HG03159 (cell line): Measurements from ENCODE around the gene SMAD2.
A peak's percentile ranks its signal among the peaks of the same experiment; 100 is the strongest.
"Not testable (repeated sequence)": the region's sequence is repeated elsewhere in the genome, so short reads cannot be mapped to it uniquely, and the experiment has no call there.

Experiments
- ATAC-seq: cut with Tn5 transposase; IDR thresholded peaks from one replicate; pipeline ENCODE4 v1.9.1; 2021; ENCODE audit warnings: mild to moderate bottlenecking, moderate library complexity; ENCODE audit not compliant: unreplicated experiment

The SMAD2 gene

GRCh38 chr18:47930199-47930930 lies at the start of gene SMAD2:
Gene SMAD2, minus strand, starts transcription at chr18:47930659. Its CDS starts 33,903 bp downstream, at chr18:47896756.
- ATAC-seq = peak; percentile 63

DNA sequence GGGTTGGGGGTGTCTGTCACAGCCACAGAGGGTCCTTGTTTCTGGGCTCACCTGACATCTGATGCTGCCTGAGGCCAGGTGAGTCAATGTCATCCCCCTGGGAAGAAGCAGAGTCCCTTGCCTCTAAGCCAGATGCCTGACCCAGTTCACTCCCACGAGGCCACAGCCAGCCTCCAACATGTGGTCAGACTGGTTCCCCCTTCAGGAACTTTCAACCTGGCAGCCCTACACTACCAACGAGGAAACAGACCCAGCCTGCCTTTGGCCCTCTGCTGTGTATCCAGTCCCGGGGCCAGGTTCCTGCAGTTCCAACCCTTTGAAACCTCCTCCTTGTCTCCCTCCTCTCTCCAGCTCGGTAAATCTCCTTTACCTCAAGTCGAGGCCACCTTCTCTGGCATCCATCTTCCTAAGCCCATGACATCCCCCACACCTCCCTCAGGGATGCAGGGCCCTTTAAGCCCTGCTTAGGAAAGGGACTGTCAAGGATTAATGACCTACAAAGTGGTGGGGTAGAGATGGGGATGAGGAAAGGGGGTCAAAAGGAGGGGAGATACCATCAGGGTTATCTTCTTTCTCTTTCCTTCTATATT lies 49.2 kb upstream of the SMAD2 start:
- ATAC-seq = no peak

- no peak for ATAC-seq
These were observed 48.1 kb upstream of the SMAD2 start for GRCh38 chr18:47978603-47979002.

- no peak for ATAC-seq
These were observed 47.7 kb upstream of the SMAD2 start for GRCh38 chr18:47978141-47978540.

DNA sequence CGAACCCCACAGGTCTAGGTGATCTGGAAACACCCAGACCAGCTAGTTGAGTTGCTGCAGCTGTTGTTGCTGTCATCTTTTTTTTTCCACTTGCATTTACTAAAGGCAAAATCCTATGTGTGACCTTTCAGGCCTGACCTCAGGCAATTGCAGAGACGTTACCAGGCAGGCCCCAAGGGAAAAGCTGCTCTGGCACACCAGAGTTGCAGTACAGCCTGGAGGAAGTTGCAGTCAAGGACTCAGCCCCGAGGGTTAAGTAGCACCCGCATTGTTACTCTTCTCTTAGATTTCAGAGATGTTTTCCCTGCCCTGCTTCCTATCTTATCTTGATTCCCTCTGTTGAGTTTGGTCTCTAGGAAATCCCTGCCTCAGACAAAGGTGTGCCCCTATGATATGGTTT lies 45.2 kb upstream of the SMAD2 start:
- ATAC-seq = no peak

DNA sequence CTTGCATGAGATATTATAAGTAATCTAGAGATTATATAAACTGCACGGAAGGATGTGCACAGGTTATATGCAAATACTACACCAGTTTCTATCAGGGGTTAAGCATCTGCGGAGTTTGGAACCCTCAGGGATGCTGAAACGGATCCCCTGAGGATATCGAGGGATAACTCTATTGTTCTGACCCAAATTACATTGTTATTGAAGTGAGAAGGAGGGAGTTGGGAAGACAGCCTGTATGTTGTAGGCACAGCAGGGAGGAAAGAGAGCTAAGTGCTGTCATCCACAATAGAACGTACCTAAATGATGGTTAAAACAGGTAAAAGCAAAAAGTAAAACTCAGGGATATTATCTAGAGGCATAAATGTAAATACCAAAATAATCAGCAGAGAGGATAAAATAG lies 44.6 kb upstream of the SMAD2 start:
- ATAC-seq = no peak

DNA sequence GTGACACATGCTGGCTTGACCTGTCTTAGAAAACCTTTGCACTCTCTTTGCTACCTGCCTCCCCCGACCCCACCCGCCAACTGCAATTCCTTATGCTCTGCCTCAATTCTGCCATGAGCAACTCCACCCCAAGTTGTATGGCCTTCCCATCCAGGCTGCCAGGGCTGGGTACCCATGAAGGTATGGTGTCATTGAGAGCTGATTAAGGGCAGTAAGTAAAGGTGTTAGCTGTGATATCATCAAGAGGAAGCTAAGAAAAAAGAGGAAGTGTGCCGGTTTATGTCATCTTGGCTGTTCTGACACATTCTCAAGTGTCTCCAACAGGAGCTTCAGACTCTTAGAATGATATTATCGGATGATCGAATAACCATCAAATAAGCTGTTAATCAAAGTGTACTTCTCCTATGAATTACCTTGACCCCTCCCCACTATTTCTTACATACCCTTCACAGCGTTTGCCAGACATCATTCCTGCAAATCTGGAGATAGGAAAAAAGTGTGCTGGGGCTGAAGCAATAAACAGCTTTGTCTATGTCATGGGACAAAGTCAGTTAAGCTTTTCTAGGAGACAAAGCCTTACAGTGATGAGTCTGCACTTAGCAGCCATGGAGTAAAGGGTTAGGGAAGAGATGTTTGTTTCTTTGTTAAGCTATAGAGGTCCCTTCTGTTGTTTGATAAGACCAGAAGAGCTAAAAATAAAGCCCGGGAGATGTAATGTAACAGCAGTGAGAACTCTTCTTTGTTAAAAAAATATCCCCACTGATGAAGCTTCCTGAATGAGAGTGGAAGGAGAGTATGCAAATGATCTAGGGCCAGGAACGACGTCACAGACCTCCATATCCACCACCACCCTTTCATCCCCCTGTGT lies 40.4 kb upstream of the SMAD2 start:
- ATAC-seq = peak; percentile 79

DNA sequence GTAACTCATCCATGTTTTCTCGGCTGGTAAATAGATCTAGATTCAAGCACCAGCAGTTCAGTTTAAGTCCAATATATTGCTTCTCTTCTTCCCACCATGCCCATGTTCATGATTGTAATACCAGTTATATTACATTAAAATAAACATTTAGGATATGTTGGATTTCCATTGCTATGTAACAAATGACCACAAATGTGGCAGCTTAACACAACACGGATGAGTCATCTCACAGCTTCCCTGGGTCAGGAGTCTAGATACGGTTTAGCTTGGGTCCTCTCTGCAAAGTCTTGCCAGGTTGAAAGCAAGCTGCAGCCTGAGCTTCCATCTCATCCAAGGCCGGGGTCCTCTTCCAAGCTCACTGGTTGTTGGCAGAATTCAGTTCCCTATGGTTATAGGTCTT lies 39.4 kb upstream of the SMAD2 start:
- no peak for ATAC-seq

DNA sequence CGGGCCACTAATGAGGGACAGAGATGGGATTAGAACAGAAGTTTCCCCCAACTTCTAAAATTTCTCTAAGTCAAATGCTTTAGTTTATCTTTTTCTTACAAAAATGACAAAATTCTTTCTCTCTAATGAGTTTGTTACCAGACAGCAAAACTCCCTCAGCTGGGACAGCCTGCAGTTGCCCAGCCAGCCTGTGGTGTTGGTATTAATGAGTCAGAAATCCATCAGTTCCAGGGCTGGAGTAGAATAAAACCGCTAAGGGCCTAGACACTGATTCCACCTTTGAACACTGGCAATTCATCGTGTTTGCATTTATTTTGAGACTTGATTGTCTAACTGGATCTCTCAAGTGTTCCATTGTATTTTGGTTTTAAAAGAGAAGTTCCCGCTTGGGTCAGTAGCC lies 38.3 kb upstream of the SMAD2 start:
- ATAC-seq = no peak

GRCh38 chr18:47968006-47968676 lies 37.7 kb upstream of the SMAD2 start:
- ATAC-seq = no peak

GRCh38 chr18:47964053-47964452 lies 33.6 kb upstream of the SMAD2 start:
- ATAC-seq = no peak

DNA sequence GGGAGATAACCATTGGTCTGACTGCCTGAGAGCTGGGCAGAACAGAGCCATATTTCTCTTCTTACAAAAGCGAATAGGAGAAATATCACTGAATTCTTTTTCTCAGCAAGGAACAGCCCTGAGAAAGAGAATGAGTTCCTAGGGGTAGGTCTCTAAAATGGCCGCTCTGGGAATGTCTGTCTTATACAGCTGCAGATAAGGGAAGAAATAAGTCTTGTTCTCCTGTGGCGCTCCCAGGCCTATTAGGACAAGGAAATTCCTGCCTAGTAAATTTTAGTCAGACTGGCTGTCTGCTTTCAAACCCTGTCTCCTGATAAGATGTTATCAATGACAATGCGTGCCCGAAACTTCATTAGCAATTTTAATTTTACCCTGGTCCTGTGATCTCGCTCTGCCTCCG lies 30.5 kb upstream of the SMAD2 start:
- not testable (repeated sequence) for ATAC-seq

DNA sequence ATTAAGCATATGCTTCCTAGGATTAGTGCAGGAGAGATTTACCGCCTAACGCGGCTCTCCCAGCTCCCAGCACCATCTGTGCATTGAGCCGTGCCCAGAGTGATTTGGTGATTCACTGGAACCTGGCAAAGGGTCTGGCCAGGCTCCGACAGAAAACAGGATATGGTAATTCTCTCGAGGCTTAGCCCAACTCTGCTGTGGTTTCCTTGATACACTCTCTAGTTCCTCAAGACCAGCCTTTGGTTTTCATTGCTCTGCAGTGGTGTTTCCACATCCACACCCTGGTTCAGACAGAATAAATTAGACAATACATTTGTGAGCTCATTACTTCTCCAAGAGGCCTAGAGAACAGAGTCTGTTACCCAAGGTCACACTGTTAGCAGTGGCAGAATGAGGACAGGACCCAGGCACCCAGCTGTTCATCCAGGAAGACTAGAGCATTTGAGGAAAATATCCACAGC lies 23.0 kb upstream of the SMAD2 start:
- peak; percentile 80 for ATAC-seq

GRCh38 chr18:47950511-47950910 lies 20.1 kb upstream of the SMAD2 start:
- ATAC-seq = no peak

GRCh38 chr18:47949202-47949601 lies 18.7 kb upstream of the SMAD2 start:
- ATAC-seq = no peak

- ATAC-seq = no peak
These were observed 16.4 kb upstream of the SMAD2 start for GRCh38 chr18:47946889-47947288.

DNA sequence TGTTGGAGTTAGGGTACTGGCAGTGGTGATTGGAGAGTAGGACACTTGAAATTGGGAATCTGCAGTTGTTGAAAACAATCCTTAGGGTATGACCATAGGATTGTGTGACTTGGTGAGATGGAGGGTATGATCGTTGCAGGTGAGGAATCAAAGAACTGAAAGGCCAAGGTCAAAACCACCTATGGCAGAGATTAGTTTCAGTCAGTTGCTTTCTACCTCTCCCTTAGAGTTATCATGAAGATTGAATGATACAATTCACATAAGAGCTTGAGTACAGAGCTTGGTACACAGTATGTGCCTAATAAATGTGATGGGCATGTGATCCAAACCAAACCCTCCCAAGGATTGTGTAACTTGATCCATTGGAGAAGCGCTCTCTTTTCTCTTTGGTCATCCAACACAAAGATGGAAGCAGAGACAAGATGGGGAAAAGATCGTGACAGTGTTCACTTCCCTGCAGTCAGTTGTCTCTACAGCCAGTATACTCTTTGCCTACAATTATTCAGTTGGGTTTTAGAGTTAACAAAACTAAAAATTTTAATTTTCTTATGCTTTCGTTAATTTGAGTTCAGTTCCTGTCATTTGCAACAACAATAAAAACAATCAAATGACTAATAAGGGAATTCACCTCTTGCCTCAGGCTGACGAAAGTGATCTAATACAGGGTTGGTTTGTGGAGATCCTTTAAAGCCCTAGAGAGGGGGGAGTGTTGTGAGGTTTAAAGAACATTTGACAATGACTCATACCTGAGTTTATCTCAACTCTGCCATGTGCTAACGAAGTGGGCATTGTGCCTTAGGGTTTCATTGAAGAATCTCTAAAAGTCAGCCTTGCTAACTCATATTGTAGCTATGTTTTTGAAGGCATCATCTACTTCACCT lies 14.8 kb upstream of the SMAD2 start:
- ATAC-seq = no peak

DNA sequence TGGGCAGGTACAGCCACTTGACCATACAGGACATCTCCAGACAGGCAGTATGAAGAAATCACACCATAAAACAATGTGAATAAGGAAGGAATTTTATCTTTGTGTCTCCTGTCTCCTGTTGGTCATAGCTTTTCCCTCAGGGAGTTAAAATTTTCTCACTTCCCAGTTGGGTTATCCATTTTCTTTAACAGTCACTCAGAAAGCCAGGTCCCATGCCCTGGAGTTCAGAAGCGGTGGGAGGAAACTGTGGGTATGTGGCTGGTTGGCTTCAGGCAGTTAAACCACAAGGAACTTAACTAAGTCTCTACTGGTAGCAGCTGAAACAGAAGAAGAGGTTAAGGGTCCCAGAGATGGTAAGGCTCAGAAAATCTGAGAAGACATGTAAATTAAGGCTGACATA lies 6.5 kb upstream of the SMAD2 start:
- ATAC-seq = no peak

DNA sequence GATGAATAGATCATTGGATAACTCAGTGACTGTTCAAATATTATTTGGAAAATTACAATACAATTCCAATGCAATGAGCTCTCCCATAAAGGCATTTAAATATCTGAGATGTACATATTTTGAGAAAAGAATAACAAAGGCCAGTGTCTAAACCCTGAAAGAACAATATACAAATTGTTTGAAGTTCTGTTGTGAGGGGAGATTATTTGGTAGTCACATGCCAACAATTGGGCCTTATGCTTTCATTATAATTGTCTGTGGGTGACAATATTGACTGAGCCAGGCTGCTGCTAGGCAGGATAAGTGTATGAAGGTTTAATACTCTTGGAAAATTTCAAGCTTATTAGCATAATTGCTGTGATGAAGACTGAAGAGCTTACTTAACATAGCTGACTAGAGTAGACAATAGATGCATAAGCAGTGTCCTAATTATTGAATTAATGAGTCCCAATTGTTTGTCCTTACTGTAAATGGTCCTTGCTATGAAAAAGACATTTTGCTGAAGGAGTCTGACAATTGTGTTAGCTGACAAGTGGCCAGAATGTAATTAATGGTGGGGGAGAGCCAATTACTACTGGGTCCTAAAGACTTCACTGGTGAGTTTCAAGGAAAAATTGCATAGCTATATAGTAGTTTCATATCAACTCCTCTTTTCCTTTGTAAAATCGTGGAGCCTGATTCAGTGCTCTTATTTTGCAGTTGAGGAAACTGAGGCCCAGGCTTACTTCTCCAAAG lies 5.0 kb upstream of the SMAD2 start:
- ATAC-seq = no peak

GRCh38 chr18:47932603-47933002 lies 2.1 kb upstream of the SMAD2 start:
- no peak for ATAC-seq
